GM23248 (cell line): Measurements from ENCODE around the gene KLHL30. TPM values are rescaled to one million over a fixed set of nuclear protein-coding genes. Genes with fewer than 3 reads are reported as not detected.
"Not testable (repeated sequence)": the region's sequence is repeated elsewhere in the genome, so short reads cannot be mapped to it uniquely, and the experiment has no call there.

Experiments used
- DNase-seq: peaks from one replicate; pipeline ENCODE4 v3.0.0-alpha.2; 2015
- H2AFZ ChIP-seq: fragments of 200-600 bp; sonication (generic); 2 replicates; pipeline ENCODE4 v1.6.1; 2016; ENCODE audit warnings: antibody characterized with exemption
- H3F3A ChIP-seq: fragments of 200-600 bp; sonication (generic); 2 replicates; pipeline ENCODE4 v1.6.1; 2016; ENCODE audit warnings: mild to moderate bottlenecking, antibody characterized with exemption, mixed run types; ENCODE audit not compliant: insufficient read depth
- H3K27ac ChIP-seq: fragments of 200-600 bp; sonication (generic); 2 replicates; pipeline ENCODE4 v1.5.1; 2016; ENCODE audit warnings: mild to moderate bottlenecking
- H3K27me3 ChIP-seq: fragments of 200-600 bp; sonication (generic); replicated peaks from 2 replicates; pipeline ENCODE4 v1.6.1; 2016; ENCODE audit warnings: mild to moderate bottlenecking; ENCODE audit not compliant: insufficient read depth
- H3K36me3 ChIP-seq: fragments of 200-600 bp; sonication (generic); 2 replicates; pipeline ENCODE4 v1.6.1; 2016; ENCODE audit warnings: low read depth, mild to moderate bottlenecking
- H3K4me1 ChIP-seq: fragments of 200-600 bp; sonication (generic); 2 replicates; pipeline ENCODE4 v1.6.1; 2016; ENCODE audit warnings: mild to moderate bottlenecking; ENCODE audit not compliant: insufficient read depth
- H3K4me2 ChIP-seq: fragments of 200-600 bp; sonication (generic); one replicate; pipeline ENCODE4 v1.6.1; 2016; ENCODE audit warnings: mild to moderate bottlenecking; ENCODE audit not compliant: unreplicated experiment
- H3K4me3 ChIP-seq: fragments of 200-600 bp; sonication (generic); 2 replicates; pipeline ENCODE4 v1.5.1; 2016; ENCODE audit warnings: mild to moderate bottlenecking
- H3K79me2 ChIP-seq: fragments of 200-600 bp; sonication (generic); 2 replicates; pipeline ENCODE4 v1.6.1; 2016; ENCODE audit warnings: mild to moderate bottlenecking; ENCODE audit not compliant: insufficient read depth
- H3K9ac ChIP-seq: fragments of 200-600 bp; sonication (generic); 2 replicates; pipeline ENCODE4 v1.6.1; 2016; ENCODE audit warnings: mild to moderate bottlenecking
- H3K9me2 ChIP-seq: fragments of 200-600 bp; sonication (generic); 2 replicates; pipeline ENCODE4 v1.6.1; 2016; ENCODE audit warnings: mixed run types, mild to moderate bottlenecking, moderate library complexity; ENCODE audit not compliant: insufficient read depth
- H3K9me3 ChIP-seq: fragments of 200-600 bp; sonication (generic); one replicate; pipeline ENCODE4 v1.6.1; 2017; ENCODE audit warnings: low read depth
- H4K20me1 ChIP-seq: fragments of 200-600 bp; sonication (generic); 2 replicates; pipeline ENCODE4 v1.6.0; 2016; ENCODE audit not compliant: insufficient read depth
- EZH2 ChIP-seq: fragments of 200-600 bp; sonication (generic); IDR thresholded peaks from 2 replicates; pipeline ENCODE4 v1.6.1; 2018; ENCODE audit warnings: antibody characterized with exemption, mild to moderate bottlenecking; ENCODE audit not compliant: insufficient read depth, poor library complexity, severe bottlenecking
- EZH2phosphoT487 ChIP-seq: fragments of 200-600 bp; sonication (generic); IDR thresholded peaks from 2 replicates; pipeline ENCODE4 v1.6.1; 2018; ENCODE audit warnings: antibody characterized with exemption, moderate library complexity, mild to moderate bottlenecking, low read depth; ENCODE audit not compliant: insufficient read depth
- WGBS, 2 experiments: methylation state at CpG; one replicate each; pipeline ENCODE4 v1.1.6; 2015 to 2017; ENCODE audit warnings: low lambda C conversion rate in 2 of 2, low coverage in 1 of 2; ENCODE audit errors: missing lambda C conversion rate in 2 of 2; 5-methylcytosine and 5-hydroxymethylcytosine counted together
- in situ Hi-C: fragments of 300-500 bp; cut with MboI; formaldehyde crosslinking; loops from 2 replicates; pipeline ENCODE4 v1.15.0; 2020
- polyA plus RNA-seq: library from polyadenylated mRNA; unstranded; fragments of >200 nt; fragmentation: Nextera tagmentation; extraction: Ambion mirVana; gene quantifications from 2 replicates; pipeline ENCODE4 v1.2.1, GENCODE V29; 2016
- total RNA-seq: library from RNA; depleted of rRNA; stranded (reverse); fragments of >200 nt; shearing (Covaris generic); gene quantifications from 2 replicates; pipeline ENCODE4 v1.2.3, GENCODE V29; 2014

Gene KLHL30
- total and polyA plus RNA-seq, 2 experiments from 2014 or later: 0.05 to 0.11 TPM

DNA sequence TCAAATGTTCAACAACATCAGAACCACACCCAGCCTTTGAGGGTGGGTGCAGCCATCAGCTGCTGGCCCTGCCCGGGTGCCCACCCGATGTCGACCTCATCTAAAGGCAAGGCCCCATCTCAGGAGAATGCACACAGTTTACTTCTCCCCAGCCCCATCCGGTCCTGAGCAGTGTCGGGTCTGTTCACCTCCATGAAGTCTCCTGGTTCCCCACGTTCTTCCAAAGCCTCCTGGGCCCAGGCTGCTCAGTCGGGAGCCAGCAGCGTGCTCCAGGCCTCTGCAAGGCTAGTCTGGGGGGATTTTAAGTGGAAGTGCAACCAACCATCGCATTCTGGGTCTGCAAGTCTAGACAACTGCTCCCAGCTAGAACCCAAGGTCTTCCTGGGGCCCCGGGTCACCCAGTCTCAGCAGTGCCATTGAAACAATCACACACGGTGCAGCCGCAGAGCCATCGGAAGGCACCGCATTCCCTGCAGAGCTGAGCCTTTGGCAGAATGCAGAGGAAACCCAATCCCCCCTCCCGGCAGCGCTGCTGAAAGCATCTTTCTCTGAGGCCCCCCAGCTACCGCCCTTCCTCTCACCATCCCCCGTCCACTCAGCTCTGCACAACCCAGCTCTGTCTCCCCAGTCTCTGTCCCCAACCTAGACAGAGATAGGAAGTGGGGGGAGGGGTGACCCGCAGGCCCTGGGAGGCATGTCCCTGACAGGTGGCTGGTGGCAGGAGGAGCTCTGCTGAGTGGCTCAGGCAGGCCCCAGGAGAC, 29.9 kb upstream of the KLHL30 start:
- Histone ChIP-seq H3K36me3 (no peaks in the 10 kb centered on the region), H3K4me2 (no peak overlapping the region), H3K4me3 (no peak overlapping the region), H3F3A (no peaks in the 10 kb centered on the region), H3K9me2 (no peaks in the 10 kb centered on the region), H3K27me3 (no peaks in the 10 kb centered on the region), H3K27ac (no peak overlapping the region), H2AFZ (no peak overlapping the region), H3K9me3 (no peaks in the 10 kb centered on the region), H3K79me2 (no peaks in the 10 kb centered on the region), H3K9ac (no peak overlapping the region), H3K4me1 (no peaks in the 10 kb centered on the region), H4K20me1 (no peaks in the 10 kb centered on the region)
- in situ Hi-C loops: no loop called here
- WGBS, 2 experiments: 37 to 43% methylated on average over 19 of the region's 19 CpGs
- TF ChIP-seq EZH2phosphoT487: no peak
- TF ChIP-seq EZH2: no peak
- no peak for DNase-seq

DNA sequence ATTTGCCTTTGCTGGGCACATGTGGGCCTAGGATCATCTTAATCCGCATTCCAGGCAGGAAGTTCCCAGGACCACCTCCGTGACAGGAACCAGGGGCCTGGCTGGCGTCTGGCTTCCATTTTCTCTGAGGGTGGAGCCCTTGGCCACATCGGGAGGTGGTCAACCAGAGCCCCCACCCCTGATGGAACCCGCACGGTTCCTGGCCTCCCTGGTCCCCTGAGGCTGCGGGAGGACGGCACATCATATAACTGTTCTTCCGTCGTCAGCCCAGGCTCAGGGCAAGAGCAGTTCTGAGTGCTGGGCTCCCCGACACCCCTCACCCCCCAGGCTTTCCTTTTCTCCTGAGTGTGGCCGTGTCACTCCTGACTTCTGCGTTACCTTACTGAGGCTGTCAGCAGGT, 24.9 kb upstream of the KLHL30 start:
- no peak overlapping the region for H3K4me3 ChIP-seq
- in situ Hi-C loops: no loop called here
- H2AFZ ChIP-seq: no peak overlapping the region
- no peak for DNase-seq
- H3F3A ChIP-seq: no peaks in the 10 kb centered on the region
- TF ChIP-seq EZH2 (no peak), EZH2phosphoT487 (no peak)
- H3K36me3 ChIP-seq: no peaks in the 10 kb centered on the region
- no peaks in the 10 kb centered on the region for H3K27me3 ChIP-seq
- H3K4me2 ChIP-seq: no peak overlapping the region
- no peaks in the 10 kb centered on the region for H3K4me1 ChIP-seq
- no peak overlapping the region for H3K27ac ChIP-seq
- H3K9me3 ChIP-seq: no peaks in the 10 kb centered on the region
- no peaks in the 10 kb centered on the region for H3K9me2 ChIP-seq
- no peak overlapping the region for H3K9ac ChIP-seq
- WGBS, 2 experiments: 33 to 36% methylated on average over 12 to 13 of the region's 13 CpGs
- H4K20me1 ChIP-seq: no peaks in the 10 kb centered on the region
- no peaks in the 10 kb centered on the region for H3K79me2 ChIP-seq

DNA sequence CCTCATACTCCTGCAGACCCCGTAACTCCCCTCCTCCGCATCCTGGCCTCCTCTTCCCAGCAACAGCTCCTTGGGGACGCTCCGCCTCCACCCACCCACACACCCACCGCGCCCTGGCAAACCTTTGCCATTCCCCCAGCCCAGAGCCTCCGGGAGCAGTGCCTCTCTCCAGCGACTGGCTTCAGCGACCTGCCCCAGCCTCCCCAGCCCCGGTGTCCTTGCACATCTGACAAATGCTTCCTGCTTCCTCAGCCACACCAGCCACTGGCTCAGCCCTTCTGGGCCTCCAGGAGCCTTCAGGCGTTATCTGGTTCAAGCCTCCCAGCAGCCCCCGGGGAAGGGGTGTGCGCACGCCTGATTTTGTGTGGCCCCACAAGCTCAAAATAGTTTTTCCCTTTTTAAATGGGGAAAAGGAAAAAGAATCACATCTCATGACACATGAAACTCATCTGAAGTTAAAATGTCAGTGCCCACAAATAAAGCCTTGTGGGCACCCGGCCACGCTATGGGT, 24.1 kb upstream of the KLHL30 start:
- Histone ChIP-seq H3K4me3 (no peak overlapping the region), H3K4me2 (no peak overlapping the region), H3K27me3 (no peaks in the 10 kb centered on the region), H3K9me3 (no peaks in the 10 kb centered on the region), H3K9ac (no peak overlapping the region), H3K79me2 (no peaks in the 10 kb centered on the region), H4K20me1 (no peaks in the 10 kb centered on the region), H3F3A (no peaks in the 10 kb centered on the region), H3K27ac (no peak overlapping the region), H3K36me3 (no peaks in the 10 kb centered on the region), H2AFZ (no peak overlapping the region), H3K9me2 (no peaks in the 10 kb centered on the region), H3K4me1 (no peaks in the 10 kb centered on the region)
- whole genome bisulfite sequencing, 2 experiments: 46 to 57% methylated on average over 10 to 16 of the region's 16 CpGs
- DNase-seq: no peak
- in situ Hi-C loops: no loop called here
- TF ChIP-seq EZH2 (no peak), EZH2phosphoT487 (no peak)

DNA sequence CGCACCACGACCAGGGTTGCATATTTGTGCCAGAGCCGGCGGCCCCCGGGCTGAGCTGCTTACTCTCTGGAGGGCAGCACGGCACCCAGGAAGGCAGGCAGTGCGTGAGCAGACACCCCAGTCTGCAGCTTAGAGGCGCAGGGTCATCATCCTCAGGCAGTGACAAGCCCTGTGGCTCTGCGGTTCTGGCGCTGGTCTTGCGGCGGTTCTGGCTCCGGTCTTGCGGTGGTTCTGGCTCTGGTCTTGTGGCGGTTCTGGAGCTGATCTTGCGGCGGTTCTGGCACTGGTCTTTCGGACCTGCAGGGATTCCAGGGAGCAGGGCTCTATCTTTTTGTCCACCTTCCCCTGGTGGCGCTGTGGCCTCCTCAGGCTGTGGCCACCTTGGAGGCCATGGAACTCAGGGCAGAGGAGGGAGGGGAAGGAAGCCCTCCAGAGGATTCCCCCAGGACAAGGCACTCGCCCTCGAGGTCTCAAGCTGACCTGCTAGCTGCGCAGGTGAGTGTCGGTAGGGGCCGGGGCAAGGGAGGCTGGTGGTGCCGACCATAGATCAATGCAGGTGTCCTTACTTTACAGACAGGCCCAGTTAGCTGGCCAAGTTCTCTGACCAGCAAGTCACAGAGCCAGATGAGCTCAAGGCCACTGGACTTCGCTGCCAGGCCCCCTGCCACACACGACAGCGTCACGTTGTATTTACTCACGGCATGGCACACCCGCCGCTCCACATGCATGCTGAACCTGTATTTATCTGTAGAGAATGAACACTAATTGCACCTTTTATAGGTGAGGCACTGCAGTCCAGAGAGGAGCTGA, 23.4 kb upstream of the KLHL30 start:
- H3K79me2 ChIP-seq: no peaks in the 10 kb centered on the region
- H3K9me2 ChIP-seq: no peaks in the 10 kb centered on the region
- H2AFZ ChIP-seq: no peak overlapping the region
- no peak overlapping the region for H3K4me2 ChIP-seq
- H3K27ac ChIP-seq: no peak overlapping the region
- H3K9ac ChIP-seq: no peak overlapping the region
- no peak overlapping the region for H3K4me3 ChIP-seq
- H3K27me3 ChIP-seq: no peaks in the 10 kb centered on the region
- DNase-seq: no peak
- in situ Hi-C loops: no loop called here
- no peaks in the 10 kb centered on the region for H3K9me3 ChIP-seq
- H3K36me3 ChIP-seq: no peaks in the 10 kb centered on the region
- WGBS, 2 experiments: 79 to 83% methylated on average over 30 to 32 of the region's 32 CpGs
- H3K4me1 ChIP-seq: no peaks in the 10 kb centered on the region
- no peaks in the 10 kb centered on the region for H4K20me1 ChIP-seq
- no peak for TF ChIP-seq EZH2
- TF ChIP-seq EZH2phosphoT487: no peak
- H3F3A ChIP-seq: no peaks in the 10 kb centered on the region

DNA sequence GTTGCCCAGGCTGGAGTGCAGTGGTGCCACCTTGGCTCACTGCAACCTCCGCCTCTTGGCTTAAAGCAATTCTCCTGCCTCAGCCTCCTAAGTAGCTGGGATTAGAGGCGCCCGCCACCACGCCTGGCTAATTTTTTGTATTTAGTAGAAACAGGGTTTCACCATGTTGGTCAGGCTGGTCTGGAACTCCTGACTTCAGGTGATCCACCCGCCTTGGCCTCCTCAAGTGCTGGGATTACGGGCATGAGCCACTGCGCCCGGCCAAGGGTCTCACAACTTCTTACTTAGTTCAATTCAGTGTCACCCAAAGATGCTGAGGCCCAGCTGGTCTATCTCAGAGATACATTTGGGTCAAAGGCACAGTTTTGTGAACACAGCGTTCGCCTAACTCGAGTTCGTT, 22.8 kb upstream of the KLHL30 start:
- H3K36me3 ChIP-seq, H3K79me2 ChIP-seq, H3K27ac ChIP-seq, H2AFZ ChIP-seq, DNase-seq, H3F3A ChIP-seq, H4K20me1 ChIP-seq, H3K4me1 ChIP-seq, H3K9ac ChIP-seq, H3K9me2 ChIP-seq, H3K9me3 ChIP-seq, H3K4me2 ChIP-seq, H3K27me3 ChIP-seq, in situ Hi-C loops, H3K4me3 ChIP-seq: not testable (repeated sequence)
- WGBS, 2 experiments: 83 to 88% methylated on average over 12 of the region's 12 CpGs
